OCI-LY7 (cell line): Measurements from ENCODE around the gene MFSD6. TPM values are rescaled to one million over a fixed set of nuclear protein-coding genes. Genes with fewer than 3 reads are reported as not detected.

Source experiments
- BruUV-seq: library from RNA; stranded (reverse); fragments of 400-500 nt; replicated peaks from 2 replicates; lab custom pipeline; 2021; lab: Mats Ljungman, UMichigan
- CTCF ChIA-PET: fragments of 300-600 bp; sonication (Branson Sonifier 250); formaldehyde crosslinking; loops from one replicate; lab custom pipeline; 2022; ENCODE audit warnings: antibody characterized with exemption; ENCODE audit not compliant: unreplicated experiment; lab: Charles Lee
- POLR2A ChIA-PET: fragments of 300-600 bp; sonication (Branson Sonifier 250); formaldehyde crosslinking; loops from one replicate; lab custom pipeline; 2022; ENCODE audit warnings: antibody characterized with exemption; lab: Charles Lee
- DNase-seq: peaks from one replicate; pipeline ENCODE4 v3.0.0-alpha.2; 2015; ENCODE audit warnings: low spot score
- H2AFZ ChIP-seq: fragments of 200-600 bp; sonication (generic), shearing (Covaris generic); 2 replicates; pipeline ENCODE4 v1.6.1; 2014; ENCODE audit warnings: mild to moderate bottlenecking, antibody characterized with exemption, low read length, moderate library complexity
- H3K27ac ChIP-seq: fragments of 200-600 bp; sonication (generic); 2 replicates; pipeline ENCODE4 v1.5.1; 2014; ENCODE audit warnings: mixed run types, low read depth, mild to moderate bottlenecking, moderate library complexity, low read length, inconsistent platforms; ENCODE audit not compliant: poor library complexity, severe bottlenecking
- H3K36me3 ChIP-seq: fragments of 200-600 bp; sonication (generic); 2 replicates; pipeline ENCODE4 v1.6.1; 2014; ENCODE audit warnings: mild to moderate bottlenecking, antibody characterized with exemption, low read length, moderate library complexity, mixed read lengths; ENCODE audit not compliant: insufficient read depth
- H3K4me1 ChIP-seq: fragments of 200-600 bp; sonication (generic); 2 replicates; pipeline ENCODE4 v1.5.1; 2014; ENCODE audit warnings: mild to moderate bottlenecking, low read length; ENCODE audit not compliant: insufficient read depth, poor library complexity, severe bottlenecking
- H3K4me2 ChIP-seq: fragments of 200-600 bp; sonication (generic); 2 replicates; pipeline ENCODE4 v1.6.1; 2014; ENCODE audit warnings: mild to moderate bottlenecking, low read length
- H3K4me3 ChIP-seq: fragments of 200-600 bp; sonication (generic); 2 replicates; pipeline ENCODE4 v1.5.1; 2014; ENCODE audit warnings: mild to moderate bottlenecking, low read depth, low read length; ENCODE audit not compliant: poor library complexity, severe bottlenecking
- H3K79me2 ChIP-seq: fragments of 200-600 bp; sonication (generic); 2 replicates; pipeline ENCODE4 v1.6.1; 2016; ENCODE audit warnings: low read depth, mild to moderate bottlenecking, low read length, moderate library complexity, mixed read lengths; ENCODE audit not compliant: insufficient read depth
- H3K9me2 ChIP-seq: fragments of 200-600 bp; sonication (generic); 2 replicates; pipeline ENCODE4 v1.6.1; 2016; ENCODE audit warnings: mild to moderate bottlenecking, low read length, mixed read lengths; ENCODE audit not compliant: insufficient read depth
- H3K9me3 ChIP-seq: fragments of 200-600 bp; sonication (generic); 2 replicates; pipeline ENCODE4 v1.6.1; 2014; ENCODE audit warnings: mild to moderate bottlenecking, mixed run types, low read length, mixed read lengths
- H4K20me1 ChIP-seq: fragments of 200-600 bp; sonication (generic); 2 replicates; pipeline ENCODE4 v1.6.1; 2014; ENCODE audit warnings: mild to moderate bottlenecking, antibody characterized with exemption, low read length, moderate library complexity, mixed read lengths; ENCODE audit not compliant: insufficient read depth
- EZH2phosphoT487 ChIP-seq: fragments of 200-600 bp; sonication (generic); IDR thresholded peaks from 2 replicates; pipeline ENCODE4 v1.6.1; 2018; ENCODE audit warnings: low read depth, borderline replicate concordance, mild to moderate bottlenecking, mixed run types, antibody characterized with exemption, low read length, moderate library complexity, mixed read lengths
- intact Hi-C: fragments of 100-400 bp; cut with micrococcal nuclease; formaldehyde crosslinking; loops from one replicate; pipeline ENCODE4 v1.10.0; 2022; ENCODE audit not compliant: unreplicated experiment
- total RNA-seq, 2 experiments: library from RNA; depleted of rRNA in 1 of 2; stranded (reverse); fragments of >200 nt in 1 of 2; shearing (Covaris generic) in 1 of 2; gene quantifications; 2 replicates each; pipeline ENCODE4 v1.2.3, GENCODE V29; 2014 to 2022
- TF ChIP-seq, protein P1 (sequence below): fragments of 200-600 bp; sonication (generic); conservative IDR thresholded peaks from 2 replicates; pipeline ENCODE4 v1.5.1; 2014; ENCODE audit warnings: mild to moderate bottlenecking, antibody characterized with exemption, low read length, moderate library complexity, mixed read lengths

MFSD6 gene
- total RNA-seq, 2 experiments from 2014 or later, result 8.3 to 19.5 TPM

DNA sequence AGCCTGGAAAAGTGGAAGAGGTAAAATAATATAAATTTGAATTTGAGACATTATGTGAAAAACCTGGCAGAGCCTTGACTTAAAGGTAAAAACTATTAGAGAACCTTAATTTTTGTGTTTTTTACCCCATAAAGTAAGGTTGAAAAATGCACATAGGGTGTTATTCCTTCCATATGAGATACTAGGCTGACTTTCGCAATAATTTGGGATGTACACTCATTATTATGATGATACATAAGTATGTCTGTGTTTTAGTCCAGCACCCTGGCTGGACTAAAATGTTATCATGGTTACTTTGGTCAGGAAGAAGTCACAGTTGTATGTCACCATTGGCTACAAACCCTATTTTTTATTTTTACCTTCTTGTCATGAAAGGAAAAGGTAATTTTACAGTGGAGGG, 106.5 kb downstream of the MFSD6 start:
- POLR2A ChIA-PET, result no interaction called here

DNA sequence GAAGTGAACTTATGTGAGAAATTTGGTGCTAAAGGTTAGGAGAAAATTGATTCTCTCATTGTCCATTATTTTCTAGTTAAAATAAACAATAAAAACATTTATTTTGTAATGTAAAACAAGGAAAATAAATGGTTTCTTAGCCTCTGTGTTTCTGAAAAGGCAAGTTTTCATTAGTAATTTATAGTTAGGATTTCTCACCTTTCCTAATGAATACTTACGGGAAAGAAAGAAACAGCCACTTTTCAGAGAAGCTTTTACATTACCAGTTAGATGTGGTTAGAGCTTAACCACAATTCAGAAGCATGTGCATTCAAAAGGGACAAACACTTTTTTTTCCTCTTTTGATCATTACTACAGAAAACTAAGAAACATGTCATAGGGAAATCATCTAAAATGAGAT, 107.5 kb downstream of the MFSD6 start:
- Histone ChIP-seq H3K4me2 (no peak overlapping the region), H3K9me2 (no peaks in the 10 kb centered on the region), H3K36me3 (peaks cover 27% of the 10 kb centered on the region), H3K27ac (no peak overlapping the region), H3K79me2 (no peaks in the 10 kb centered on the region), H3K4me3 (no peak overlapping the region), H4K20me1 (no peaks in the 10 kb centered on the region), H2AFZ (no peak overlapping the region), H3K4me1 (no peaks in the 10 kb centered on the region), H3K9me3 (no peaks in the 10 kb centered on the region)
- no TSS peak for BruUV-seq
- TF ChIP-seq, protein P1, sequence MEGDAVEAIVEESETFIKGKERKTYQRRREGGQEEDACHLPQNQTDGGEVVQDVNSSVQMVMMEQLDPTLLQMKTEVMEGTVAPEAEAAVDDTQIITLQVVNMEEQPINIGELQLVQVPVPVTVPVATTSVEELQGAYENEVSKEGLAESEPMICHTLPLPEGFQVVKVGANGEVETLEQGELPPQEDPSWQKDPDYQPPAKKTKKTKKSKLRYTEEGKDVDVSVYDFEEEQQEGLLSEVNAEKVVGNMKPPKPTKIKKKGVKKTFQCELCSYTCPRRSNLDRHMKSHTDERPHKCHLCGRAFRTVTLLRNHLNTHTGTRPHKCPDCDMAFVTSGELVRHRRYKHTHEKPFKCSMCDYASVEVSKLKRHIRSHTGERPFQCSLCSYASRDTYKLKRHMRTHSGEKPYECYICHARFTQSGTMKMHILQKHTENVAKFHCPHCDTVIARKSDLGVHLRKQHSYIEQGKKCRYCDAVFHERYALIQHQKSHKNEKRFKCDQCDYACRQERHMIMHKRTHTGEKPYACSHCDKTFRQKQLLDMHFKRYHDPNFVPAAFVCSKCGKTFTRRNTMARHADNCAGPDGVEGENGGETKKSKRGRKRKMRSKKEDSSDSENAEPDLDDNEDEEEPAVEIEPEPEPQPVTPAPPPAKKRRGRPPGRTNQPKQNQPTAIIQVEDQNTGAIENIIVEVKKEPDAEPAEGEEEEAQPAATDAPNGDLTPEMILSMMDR, result no peak
- no peak for TF ChIP-seq EZH2phosphoT487
- DNase-seq, result no peak
- intact Hi-C loops, result loop anchor here (10.0 kb wide), 1 partner anchor 431 kb away; no protein-coding TSS in a partner anchor
- ChIA-PET CTCF (no interaction called here), POLR2A (interaction anchor here (0.6 kb wide), 1 partner anchor 18 kb away, joined by 3 read pairs; no protein-coding TSS in a partner anchor)

More for the DNA sequence above, 106.5 kb downstream of the MFSD6 start:
- CTCF ChIA-PET, result no interaction called here
- Histone ChIP-seq H3K9me3 (no peaks in the 10 kb centered on the region), H3K79me2 (no peaks in the 10 kb centered on the region), H4K20me1 (no peaks in the 10 kb centered on the region), H3K4me1 (no peaks in the 10 kb centered on the region), H3K9me2 (no peaks in the 10 kb centered on the region), H2AFZ (no peak overlapping the region), H3K4me3 (no peak overlapping the region), H3K4me2 (no peak overlapping the region), H3K36me3 (peaks cover 29% of the 10 kb centered on the region), H3K27ac (no peak overlapping the region)
- intact Hi-C loops, result loop anchor here (10.0 kb wide), 1 partner anchor 430 kb away; no protein-coding TSS in a partner anchor
- DNase-seq, result no peak
- no TSS peak for BruUV-seq
- TF ChIP-seq EZH2phosphoT487, result no peak
- TF ChIP-seq, protein P1, result no peak

DNA sequence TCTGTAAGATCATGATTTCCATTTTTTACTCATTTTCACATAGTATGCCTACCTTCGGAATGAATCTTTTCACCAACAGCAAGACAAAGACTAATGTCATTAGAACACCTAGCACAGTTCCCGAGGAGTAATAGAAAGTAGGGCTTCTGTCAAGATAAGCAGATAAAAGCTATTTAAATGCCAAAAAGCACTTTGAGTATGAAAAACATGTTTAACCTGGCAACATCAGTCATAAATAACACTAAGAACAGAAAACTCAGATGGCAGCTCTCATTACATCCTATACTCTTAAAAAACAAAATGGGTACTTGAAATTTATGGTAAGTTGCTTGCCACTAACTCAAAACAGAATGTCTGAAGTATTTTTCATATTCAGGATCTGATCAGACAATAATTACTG, 109.3 kb downstream of the MFSD6 start:
- CTCF ChIA-PET, result no interaction called here
- H3K4me3 ChIP-seq, result no peak overlapping the region
- BruUV-seq, result no TSS peak

More for the DNA sequence above, 109.3 kb downstream of the MFSD6 start:
- Histone ChIP-seq H4K20me1 (no peaks in the 10 kb centered on the region), H3K36me3 (peaks cover 31% of the 10 kb centered on the region), H3K9me3 (no peaks in the 10 kb centered on the region), H3K9me2 (no peaks in the 10 kb centered on the region), H3K4me1 (no peaks in the 10 kb centered on the region), H3K27ac (no peak overlapping the region), H2AFZ (no peak overlapping the region), H3K4me2 (no peak overlapping the region), H3K79me2 (no peaks in the 10 kb centered on the region)
- POLR2A ChIA-PET, result interaction anchor here (1.0 to 3.4 kb wide), 2 partner anchors 10 to 17 kb away, joined by 4 to 8 read pairs; partner anchors contain the start of gene NEMP2
- no peak for DNase-seq
- TF ChIP-seq, protein P1, result no peak
- TF ChIP-seq EZH2phosphoT487, result no peak
- intact Hi-C loops, result loop anchor here (10.0 kb wide), 1 partner anchor 433 kb away; no protein-coding TSS in a partner anchor
